CD4-positive, alpha-beta T cell (primary cell): ENCODE measurements around the gene SLC38A9. TPM values are rescaled to one million over a fixed set of nuclear protein-coding genes. Genes with fewer than 3 reads are reported as not detected.

Source experiments
- ATAC-seq: fragments of 200-7000 bp; cut with Tn5 transposase; one replicate; pipeline ENCODE4 v1.10.0; 2022; ENCODE audit warnings: mild to moderate bottlenecking; ENCODE audit not compliant: poor library complexity
- CTCF ChIA-PET: fragments of 350-600 bp; sonication (Branson Sonifier 250); formaldehyde crosslinking; loops from one replicate; lab custom pipeline; 2021; ENCODE audit warnings: antibody characterized with exemption, inconsistent platforms; lab: Charles Lee
- POLR2A ChIA-PET: fragments of 350-600 bp; sonication (Branson Sonifier 250); formaldehyde crosslinking; loops from one replicate; lab custom pipeline; 2021; ENCODE audit warnings: antibody characterized with exemption, inconsistent platforms; lab: Charles Lee
- DNase-seq, 14 experiments: peaks; one replicate each; pipeline ENCODE4 v3.0.0-alpha.2; 2013 to 2020; ENCODE audit warnings: mixed read lengths in 2 of 14
- H3K27ac ChIP-seq, 2 donors: one replicate each; pipeline versions ENCODE4 v1.5.1 to v1.7.0; 2013; ENCODE audit warnings: low read length in 2 of 2, low read depth in 1 of 2, mild to moderate bottlenecking in 1 of 2
- H3K27me3 ChIP-seq, 2 experiments: 1 replicate in 1 of 2; 2 replicates in 1 of 2; pipeline versions ENCODE4 v1.6.1 to v1.7.0; 2013; ENCODE audit warnings: low read length in 2 of 2, control low read depth in 1 of 2, mild to moderate bottlenecking in 1 of 2, moderate library complexity in 1 of 2; ENCODE audit not compliant: insufficient read depth in 2 of 2, control insufficient read depth in 1 of 2
- H3K36me3 ChIP-seq: one replicate; pipeline ENCODE4 v1.6.1; 2013; ENCODE audit warnings: low read length, control low read depth; ENCODE audit not compliant: insufficient read depth
- H3K4me1 ChIP-seq: one replicate; pipeline ENCODE4 v1.6.1; 2013; ENCODE audit warnings: low read length, control low read depth; ENCODE audit not compliant: insufficient read depth
- H3K4me3 ChIP-seq: one replicate; pipeline ENCODE4 v1.5.1; 2013; ENCODE audit warnings: mild to moderate bottlenecking, low read length, moderate library complexity
- H3K9me3 ChIP-seq, 2 experiments: 1 replicate in 1 of 2; 2 replicates in 1 of 2; pipeline versions ENCODE4 v1.6.1 to v1.7.0; 2013; ENCODE audit warnings: low read length in 2 of 2, mild to moderate bottlenecking in 2 of 2, control low read depth in 1 of 2, moderate library complexity in 1 of 2; ENCODE audit not compliant: control insufficient read depth in 1 of 2, insufficient read depth in 1 of 2
- H3K27ac Mint-ChIP-seq: one replicate; pipeline ENCODE4 v1.8.0; 2020; ENCODE audit warnings: mixed read lengths
- H3K27me3 Mint-ChIP-seq: one replicate; pipeline ENCODE4 v1.8.0; 2021; ENCODE audit warnings: mixed read lengths
- H3K36me3 Mint-ChIP-seq: one replicate; pipeline ENCODE4 v1.8.0; 2021; ENCODE audit warnings: low read depth, mixed read lengths
- H3K4me1 Mint-ChIP-seq: one replicate; pipeline ENCODE4 v1.8.0; 2021; ENCODE audit warnings: low read depth, mixed read lengths
- H3K4me3 Mint-ChIP-seq: one replicate; pipeline ENCODE4 v1.8.0; 2020; ENCODE audit warnings: mild to moderate bottlenecking, mixed read lengths
- H3K9me3 Mint-ChIP-seq: one replicate; pipeline ENCODE4 v1.8.0; 2020; ENCODE audit warnings: mixed read lengths
- CTCF ChIP-seq: fragments of 200-600 bp; IDR thresholded peaks from one replicate; pipeline ENCODE4 v1.8.0; 2022; ENCODE audit warnings: antibody characterized with exemption, mild to moderate bottlenecking
- intact Hi-C, 2 experiments: fragments of 100-400 bp; cut with DNase I in 1 of 2; cut with micrococcal nuclease in 1 of 2; formaldehyde crosslinking; loops; one replicate each; pipeline versions ENCODE4 v1.15.1 to v1.9.0; 2023 to 2025; cut with DNase I, micrococcal nuclease
- total RNA-seq, 174 experiments: library from RNA in 2 of 174; stranded (reverse) in 2 of 174; gene quantifications; one replicate each; pipeline ENCODE4 v1.2.3 and lab custom pipeline; 2021 to 2026

Gene SLC38A9
- total RNA-seq, 2 experiments from 2014 or later = 10.0 to 10.3 TPM

- intact Hi-C loops = loop anchor here in 1 of 2 experiments (10.0 kb wide), 1 partner anchor 123 kb away; the partner anchor contains the start of gene PLPP1
- ChIA-PET POLR2A (no interaction called here), CTCF (no interaction called here)
- Histone ChIP-seq H3K4me1 (no peaks in the 10 kb centered on the region), H3K9me3 (no peaks in the 10 kb centered on the region), H3K27me3 (no peaks in the 10 kb centered on the region), H3K4me3 (no peak overlapping the region), H3K27ac (no peak overlapping the region), H3K36me3 (peaks cover 2% of the 10 kb centered on the region)
- no peaks in the 10 kb centered on the region for H3K4me1 Mint-ChIP-seq
- no peak overlapping the region for H3K27ac Mint-ChIP-seq
- no peak for DNase-seq
- no peak for TF ChIP-seq CTCF
- no peaks in the 10 kb centered on the region for H3K9me3 Mint-ChIP-seq
- ATAC-seq = no peak
- H3K36me3 Mint-ChIP-seq = peaks cover 54% of the 10 kb centered on the region
- no peaks in the 10 kb centered on the region for H3K27me3 Mint-ChIP-seq
- no peak overlapping the region for H3K4me3 Mint-ChIP-seq
Measured at GRCh38 chr5:55657443-55657842, 54.7 kb downstream of the SLC38A9 start.

- ChIA-PET POLR2A (interaction anchor here (1.3 to 1.5 kb wide), 3 partner anchors 109 to 343 kb away, joined by 4 to 8 read pairs (median 4); partner anchors contain the start of genes DHX29, MTREX and PLPP1), CTCF (interaction anchor here (1.0 kb wide), 1 partner anchor 10 kb away, joined by 3 read pairs; no protein-coding TSS in a partner anchor)
Measured at GRCh38 chr5:55650386-55650785, 61.7 kb downstream of the SLC38A9 start.

DNA sequence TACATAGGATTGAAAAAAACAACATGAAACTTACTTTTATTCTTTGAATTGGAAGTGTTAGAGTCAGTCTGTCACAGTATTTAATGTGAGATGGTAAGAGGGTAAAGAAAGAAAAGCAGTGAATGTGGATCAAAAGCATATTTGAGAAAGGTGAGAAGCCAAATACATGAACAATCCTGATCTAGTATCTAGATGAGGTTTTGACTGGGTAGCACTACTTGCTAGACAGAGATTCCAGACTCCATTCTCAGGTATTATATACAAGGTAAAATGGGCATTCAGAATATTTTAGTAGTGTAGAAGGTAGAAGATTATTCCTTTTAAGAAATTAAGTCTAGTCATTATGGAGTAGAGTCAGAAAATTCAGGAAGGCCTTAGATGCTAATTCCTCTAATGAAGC, 62.2 kb downstream of the SLC38A9 start:
- Histone ChIP-seq H3K4me1 (peaks cover 10% of the 10 kb centered on the region), H3K4me3 (no peak overlapping the region), H3K36me3 (peaks cover 6% of the 10 kb centered on the region), H3K27me3 (no peaks in the 10 kb centered on the region), H3K9me3 (no peaks in the 10 kb centered on the region), H3K27ac (no peak overlapping the region)
- intact Hi-C loops = loop anchor here in 1 of 2 experiments (10.0 kb wide), 1 partner anchor 115 kb away; the partner anchor contains the start of gene PLPP1
- ChIA-PET CTCF (interaction anchor here (1.0 kb wide), 1 partner anchor 11 kb away, joined by 3 read pairs; no protein-coding TSS in a partner anchor), POLR2A (interaction anchor here (1.3 to 1.5 kb wide), 3 partner anchors 109 to 342 kb away, joined by 4 to 8 read pairs (median 4); partner anchors contain the start of genes DHX29, MTREX and PLPP1)
- peaks cover 22% of the 10 kb centered on the region for H3K4me1 Mint-ChIP-seq
- H3K27me3 Mint-ChIP-seq = no peaks in the 10 kb centered on the region
- H3K27ac Mint-ChIP-seq = peak overlapping the region; percentile 31
- H3K9me3 Mint-ChIP-seq = no peaks in the 10 kb centered on the region
- TF ChIP-seq CTCF = no peak
- peak overlapping the region; percentile 2 for H3K4me3 Mint-ChIP-seq
- ATAC-seq (peak; percentile 21), DNase-seq (peak in 1 of 14 experiments; percentile 1)
- peaks cover 45% of the 10 kb centered on the region for H3K36me3 Mint-ChIP-seq

More at GRCh38 chr5:55650386-55650785, 61.7 kb downstream of the SLC38A9 start:
- no peaks in the 10 kb centered on the region for H3K27me3 Mint-ChIP-seq
- no peaks in the 10 kb centered on the region for H3K9me3 ChIP-seq
- H3K4me1 Mint-ChIP-seq = peaks cover 22% of the 10 kb centered on the region
- H3K4me3 ChIP-seq = no peak overlapping the region
- no peaks in the 10 kb centered on the region for H3K27me3 ChIP-seq
- H3K36me3 Mint-ChIP-seq = peaks cover 45% of the 10 kb centered on the region
- peaks cover 10% of the 10 kb centered on the region for H3K4me1 ChIP-seq
- TF ChIP-seq CTCF = no peak
- H3K36me3 ChIP-seq = peaks cover 3% of the 10 kb centered on the region
- peak overlapping the region; percentile 31 for H3K27ac Mint-ChIP-seq
- no peaks in the 10 kb centered on the region for H3K9me3 Mint-ChIP-seq
- intact Hi-C loops = loop anchor here in 1 of 2 experiments (10.0 kb wide), 1 partner anchor 116 kb away; the partner anchor contains the start of gene PLPP1
- DNase-seq (peak in 4 of 14 experiments; percentile 6 to 55 (median 46)), ATAC-seq (peak; percentile 93)
- H3K4me3 Mint-ChIP-seq = peak overlapping the region; percentile 13
- H3K27ac ChIP-seq = no peak overlapping the region
